ENCODE measurements around the gene CARD8. TPM values are rescaled to one million over a fixed set of nuclear protein-coding genes. Genes with fewer than 3 reads are reported as not detected.

CARD8 gene
- total and polyA plus RNA-seq, 10 of the 15 experiments (the other 5 are each of a cell fraction or from before 2014, with no cell fraction given), result 39.8 to 69.8 (median 46.1) TPM

DNA sequence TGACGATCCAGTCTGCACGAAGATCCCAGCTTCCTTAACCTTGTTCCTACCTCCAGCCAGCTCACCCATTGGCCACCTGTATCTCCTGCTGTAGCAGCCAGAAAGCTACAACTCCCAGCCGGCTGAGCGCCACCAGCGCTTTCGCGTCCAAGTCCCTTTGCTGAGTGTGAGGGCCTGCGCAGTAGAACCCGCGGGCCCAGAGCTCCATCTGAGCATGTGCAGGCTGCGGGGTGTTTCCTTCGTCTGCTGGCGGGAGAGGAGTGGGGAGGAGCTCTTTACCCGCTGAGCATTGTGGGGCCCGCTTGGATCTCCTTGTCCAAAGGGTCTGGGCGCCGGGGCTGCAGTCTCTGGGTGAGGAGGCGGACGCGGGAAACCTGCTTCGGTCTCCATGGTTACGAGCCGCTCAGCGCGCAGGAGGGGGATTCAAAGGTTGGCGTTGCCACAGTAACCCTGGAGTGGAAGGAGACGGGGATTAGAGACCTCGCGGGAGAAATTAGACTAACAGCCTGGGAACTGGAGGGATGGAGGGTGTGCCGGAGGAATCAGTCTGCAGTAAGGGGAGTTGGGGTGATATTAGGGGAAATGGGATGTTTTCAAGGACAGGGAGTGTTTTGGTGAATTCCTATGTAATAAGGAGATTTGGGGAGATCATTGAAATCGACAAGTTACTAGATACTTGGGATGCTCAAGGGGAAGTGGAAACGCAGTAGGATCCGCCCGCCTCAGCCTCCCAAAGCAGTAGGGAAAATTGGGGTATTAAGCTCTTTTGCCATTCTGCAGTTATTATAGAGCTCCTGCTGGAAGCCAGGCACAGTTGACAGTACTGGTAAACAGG, 51.7 kb downstream of the CARD8 start (continued):
- TF ChIP-seq HSF1 (IDR thresholded peaks at IDR 0.05; ENCODE audit: low read depth, low read length) (no peak), SIX5 (IDR thresholded peaks at IDR 0.05; ENCODE audit: low read depth, low read length, severe bottlenecking) (peak; percentile 36), RCOR1 (conservative IDR thresholded peaks at IDR 0.05; ENCODE audit: low read depth, low read length) (no peak), BMI1 (IDR thresholded peaks at IDR 0.05; ENCODE audit: borderline replicate concordance) (peak; percentile 94), NFYB (IDR thresholded peaks at IDR 0.05; ENCODE audit: insufficient read depth, low read depth, low read length) (peak; percentile 24; the same call in 1 of the 2 replicates), CBFB (IDR thresholded peaks at IDR 0.05; ENCODE audit: low read depth) (peak; percentile 27; the same call in 1 of the 2 replicates), LARP7 (IDR thresholded peaks at IDR 0.05) (peak; percentile 27; the same call in 1 of the 2 replicates)
- TF ChIP-seq, protein P1, sequence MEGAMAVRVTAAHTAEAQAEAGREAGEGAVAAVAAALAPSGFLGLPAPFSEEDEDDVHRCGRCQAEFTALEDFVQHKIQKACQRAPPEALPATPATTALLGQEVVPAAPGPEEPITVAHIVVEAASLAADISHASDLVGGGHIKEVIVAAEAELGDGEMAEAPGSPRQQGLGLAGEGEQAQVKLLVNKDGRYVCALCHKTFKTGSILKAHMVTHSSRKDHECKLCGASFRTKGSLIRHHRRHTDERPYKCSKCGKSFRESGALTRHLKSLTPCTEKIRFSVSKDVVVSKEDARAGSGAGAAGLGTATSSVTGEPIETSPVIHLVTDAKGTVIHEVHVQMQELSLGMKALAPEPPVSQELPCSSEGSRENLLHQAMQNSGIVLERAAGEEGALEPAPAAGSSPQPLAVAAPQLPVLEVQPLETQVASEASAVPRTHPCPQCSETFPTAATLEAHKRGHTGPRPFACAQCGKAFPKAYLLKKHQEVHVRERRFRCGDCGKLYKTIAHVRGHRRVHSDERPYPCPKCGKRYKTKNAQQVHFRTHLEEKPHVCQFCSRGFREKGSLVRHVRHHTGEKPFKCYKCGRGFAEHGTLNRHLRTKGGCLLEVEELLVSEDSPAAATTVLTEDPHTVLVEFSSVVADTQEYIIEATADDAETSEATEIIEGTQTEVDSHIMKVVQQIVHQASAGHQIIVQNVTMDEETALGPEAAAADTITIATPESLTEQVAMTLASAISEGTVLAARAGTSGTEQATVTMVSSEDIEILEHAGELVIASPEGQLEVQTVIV (IDR thresholded peaks at IDR 0.05; ENCODE audit: borderline replicate concordance, partially characterized antibody), result no peak

Measured in GM12878 (cell line).